Activated CD8-positive, alpha-beta memory T cell treated with anti-CD3 and anti-CD28 coated beads, Interleukin-2, amount 50 U/mL, for 1 hour (primary cell): ENCODE data around the gene AOPEP.

ENCODE experiments used
- DNase-seq: peaks from one replicate; pipeline ENCODE4 v3.0.0-alpha.2; 2020; ENCODE audit errors: extremely low read depth

The AOPEP gene

DNA sequence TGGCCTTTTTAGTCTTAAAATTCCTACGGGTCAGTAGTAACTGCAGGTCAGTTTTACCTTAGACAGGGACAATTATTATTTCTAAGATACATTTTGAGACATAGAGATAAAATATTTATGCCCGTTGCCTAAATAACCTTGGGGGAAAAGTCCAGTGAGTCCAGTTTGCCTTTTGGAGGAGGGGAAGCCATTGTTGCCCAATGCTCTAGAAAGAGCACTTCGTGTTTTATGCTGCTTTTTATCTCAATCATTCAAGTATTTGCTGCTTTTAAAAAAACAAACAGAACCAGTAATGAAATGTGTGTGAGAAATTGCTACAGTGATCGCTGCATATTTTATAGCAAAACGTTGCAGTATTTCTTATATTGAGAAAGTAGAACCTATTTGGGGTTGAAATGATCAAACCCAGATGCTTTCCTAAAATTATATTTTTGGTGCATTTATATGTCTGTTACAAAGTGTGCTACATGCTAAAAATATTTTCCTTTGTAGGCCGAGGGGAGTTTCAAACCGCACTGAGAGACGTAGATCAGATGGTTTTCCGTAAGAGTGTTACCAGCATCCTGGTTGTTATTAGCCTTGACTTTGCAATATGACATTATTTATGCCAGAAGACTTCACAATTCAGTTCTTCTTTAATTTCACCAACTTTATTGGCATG is 266.8 kb downstream of the AOPEP start:
- no peak for DNase-seq

DNA sequence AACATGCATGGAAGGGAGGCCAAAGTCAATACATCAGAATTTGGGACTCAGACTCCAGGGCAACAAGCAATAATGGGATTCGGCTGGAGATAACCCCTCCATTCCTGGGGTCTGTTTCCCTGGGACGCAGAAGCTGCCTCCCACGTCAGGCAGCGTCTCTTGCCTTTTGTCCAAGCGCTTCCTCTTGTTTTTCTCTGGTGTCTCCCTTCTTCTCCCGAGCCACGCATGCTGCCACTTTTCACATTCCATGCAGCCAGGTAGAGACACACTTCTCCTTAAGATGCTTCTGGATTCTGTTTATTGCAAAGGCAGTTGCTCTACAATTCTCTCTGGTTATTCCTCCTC is 267.3 kb downstream of the AOPEP start:
- no peak for DNase-seq

DNA sequence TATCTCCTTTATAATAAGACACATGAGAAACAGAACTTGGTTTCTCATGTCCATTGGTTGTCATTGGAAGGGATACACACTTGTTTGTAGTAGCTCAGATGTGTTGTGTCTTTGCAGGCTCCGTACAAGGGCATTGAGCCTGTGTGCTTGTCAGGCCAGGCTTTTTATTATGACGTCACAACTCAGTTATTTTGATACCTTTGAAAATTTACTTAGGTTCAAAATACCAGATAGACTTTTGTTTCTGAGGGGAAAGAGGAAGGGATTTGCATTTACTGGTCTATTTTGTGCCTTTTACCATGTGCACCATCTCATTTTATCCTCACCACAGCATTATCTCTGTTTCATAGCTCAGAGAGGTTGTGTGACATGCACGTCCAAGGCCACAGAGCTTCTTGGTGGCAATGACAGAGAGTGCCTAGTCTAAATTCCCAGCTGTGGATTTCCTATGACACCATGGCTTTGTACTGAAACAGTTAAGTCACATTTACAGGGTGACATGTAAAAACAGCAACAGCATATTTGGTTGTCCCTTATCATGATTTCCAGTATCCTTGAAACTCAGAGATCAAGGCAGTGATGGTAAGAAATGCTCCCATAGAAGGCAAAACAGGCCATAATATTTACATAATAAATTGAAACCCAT is 268.7 kb downstream of the AOPEP start:
- DNase-seq = no peak

DNA sequence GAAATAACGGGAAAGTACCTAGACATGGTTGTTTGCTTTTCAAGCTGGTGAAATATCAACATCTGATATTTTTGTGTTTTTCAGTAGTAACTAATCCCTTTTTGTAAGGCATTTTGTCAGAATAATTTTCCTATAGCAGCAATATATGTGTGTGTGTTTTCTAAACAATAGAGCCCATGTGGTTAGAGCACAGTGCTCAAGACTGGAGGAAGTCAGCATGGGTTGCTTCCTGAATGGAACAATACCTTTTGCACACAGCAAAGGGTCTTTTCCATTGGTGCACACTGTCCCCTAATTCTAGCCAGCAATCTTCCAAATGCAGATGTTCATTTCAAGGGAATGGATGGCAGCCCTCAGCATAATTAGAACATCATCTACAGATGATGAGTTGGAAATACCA is 270.1 kb downstream of the AOPEP start:
- no peak for DNase-seq

DNA sequence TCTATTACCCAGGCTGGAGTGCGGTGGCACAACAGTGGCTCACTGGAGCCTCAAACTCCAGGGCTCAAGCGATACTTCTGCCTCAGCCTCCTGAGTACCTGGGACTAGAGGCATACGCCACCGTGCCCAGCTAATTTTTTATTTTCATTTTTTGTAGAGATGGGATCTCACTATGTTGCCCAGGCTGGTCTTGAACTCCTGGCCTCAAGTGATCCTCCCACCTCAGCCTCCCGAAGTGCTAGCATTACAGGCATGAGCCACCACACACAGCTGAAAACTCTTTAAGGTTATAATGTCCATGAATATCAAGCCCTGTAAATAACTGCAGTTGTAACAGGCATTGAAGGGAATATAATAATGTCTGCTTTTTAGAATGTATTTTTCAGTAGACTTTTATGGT is 271.2 kb downstream of the AOPEP start:
- no peak for DNase-seq

DNA sequence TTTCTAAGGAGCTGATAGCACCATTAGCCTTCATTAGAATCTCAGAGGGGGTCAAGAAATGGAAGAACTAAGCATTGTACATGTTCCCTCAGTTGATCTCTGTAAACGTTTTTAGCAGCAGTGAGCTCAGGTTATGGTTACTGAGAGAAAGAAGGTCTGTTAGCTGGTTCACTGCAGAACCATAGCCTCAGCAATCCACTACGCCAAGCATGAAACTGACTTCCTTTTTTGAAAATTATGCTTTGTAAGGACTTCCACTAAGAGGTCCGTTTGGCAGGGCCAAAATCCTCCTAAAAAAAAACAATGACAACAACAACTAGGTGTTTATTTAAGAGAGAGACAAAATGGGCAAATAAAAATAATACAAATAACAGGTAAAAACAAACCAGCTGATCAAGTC is 273.3 kb downstream of the AOPEP start:
- no peak for DNase-seq

DNA sequence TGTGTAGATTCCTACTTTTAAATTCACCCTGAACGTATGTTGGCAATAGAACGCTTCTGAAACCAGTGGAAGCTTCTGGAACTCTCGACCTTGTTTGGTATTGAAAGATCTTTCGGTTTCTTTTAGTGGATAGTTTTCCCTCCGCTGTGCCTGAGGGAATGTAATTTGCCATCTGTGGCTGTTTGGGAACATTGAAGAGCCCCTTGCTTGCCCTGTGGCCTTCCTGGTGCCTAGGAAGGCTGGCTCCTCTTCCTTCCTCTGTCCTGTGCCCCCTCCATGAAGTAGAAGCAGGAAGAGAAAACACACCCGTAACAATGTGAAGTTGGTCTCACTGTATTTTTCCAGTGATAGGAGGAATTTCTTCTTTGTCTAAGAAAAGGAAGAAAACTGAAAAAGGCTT is 274.3 kb downstream of the AOPEP start:
- no peak for DNase-seq

DNA sequence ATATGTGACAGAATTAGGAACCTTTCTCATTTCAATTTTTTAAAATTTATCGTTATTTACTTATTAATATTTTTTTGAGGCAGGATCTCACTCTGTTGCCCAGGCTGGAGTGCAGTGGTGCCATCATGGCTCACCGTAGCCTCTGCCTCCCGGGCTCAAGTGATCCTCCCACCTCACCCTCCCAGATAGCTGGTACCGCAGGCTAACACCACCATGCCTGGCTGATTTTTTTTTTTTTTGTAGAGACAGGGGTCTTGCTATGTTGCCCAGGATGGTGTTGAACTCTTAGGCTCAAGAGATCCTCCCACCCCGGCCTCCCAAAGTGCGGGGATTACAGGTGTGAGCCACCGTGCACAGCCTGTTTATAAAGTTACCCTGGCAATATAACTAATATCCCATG is 275.2 kb downstream of the AOPEP start:
- no peak for DNase-seq

DNA sequence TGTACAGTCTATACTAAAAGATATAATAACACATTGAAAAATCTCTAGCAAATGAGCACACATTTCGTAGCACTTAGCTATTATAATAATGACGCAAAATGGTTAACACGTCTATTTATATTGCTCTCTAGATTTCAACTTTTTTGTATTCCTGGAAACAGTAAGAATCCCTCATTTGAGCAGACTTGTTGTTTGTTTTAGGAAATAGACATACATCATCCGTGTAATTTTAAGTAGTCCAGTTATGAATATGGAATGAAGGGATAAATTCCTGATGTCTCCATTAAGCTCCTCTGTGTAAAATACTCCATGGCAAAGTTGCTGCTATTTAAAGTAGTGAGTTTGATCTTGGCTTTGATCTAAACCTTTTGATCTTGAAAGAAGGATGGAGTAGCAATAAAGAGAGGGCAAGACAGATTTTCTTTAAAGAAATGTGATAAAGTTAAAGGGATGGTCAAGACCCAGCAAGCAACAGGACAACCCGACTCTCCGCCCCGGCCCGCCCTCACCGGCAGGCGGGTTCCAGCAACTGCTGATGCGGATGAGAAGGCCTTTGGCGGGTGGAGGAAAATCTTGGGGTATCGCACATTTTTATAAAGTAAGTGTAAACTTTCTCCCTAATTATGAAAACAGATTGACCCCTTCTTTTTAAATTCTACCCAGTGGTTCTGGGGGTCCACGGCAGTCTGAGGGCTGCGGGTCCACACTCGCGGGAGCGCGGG is 277.4 kb downstream of the AOPEP start:
- no peak for DNase-seq

DNA sequence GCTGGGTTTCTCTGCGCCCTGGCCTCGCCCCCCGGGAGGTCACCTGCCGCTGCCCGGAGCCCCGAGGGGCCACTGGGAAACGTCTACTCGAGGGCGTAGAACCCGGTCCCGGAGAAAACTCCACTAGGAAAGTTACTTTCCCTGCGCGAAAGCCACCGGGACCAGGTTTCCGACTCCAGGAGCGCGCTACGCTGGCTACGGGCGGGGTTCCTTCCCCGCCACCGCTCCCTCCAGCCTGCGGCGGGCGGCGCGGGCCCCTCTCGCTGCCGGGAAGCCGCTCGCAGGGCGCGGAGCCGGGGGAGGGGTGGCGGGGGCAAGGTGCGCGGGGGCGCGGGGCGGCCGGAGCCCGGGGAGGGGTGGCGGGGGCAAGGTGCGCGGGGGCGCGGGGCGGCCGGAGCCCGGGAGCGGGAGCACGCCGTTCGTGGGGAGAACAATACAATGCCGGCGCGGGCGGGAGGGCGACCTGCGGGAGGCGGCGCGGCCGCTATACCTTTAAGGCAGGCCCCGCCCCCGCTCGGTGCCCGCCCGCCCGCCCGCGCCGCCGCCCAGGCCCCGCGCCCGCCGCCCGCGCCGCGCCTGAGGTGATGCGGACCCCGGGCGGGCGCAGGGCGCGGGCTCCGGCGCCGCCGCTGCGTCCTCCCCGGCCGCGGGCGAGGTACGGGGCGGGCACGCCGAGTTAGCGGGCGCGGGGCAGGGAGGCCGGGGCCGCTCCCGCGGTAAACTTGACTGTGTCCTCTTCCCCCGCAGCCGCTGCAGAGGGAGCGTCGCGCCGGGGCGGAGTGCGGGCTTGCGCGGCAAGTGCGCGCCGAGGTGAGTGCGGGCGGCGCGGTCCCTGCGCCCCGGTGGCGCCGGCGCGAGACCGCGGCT is 278.1 kb downstream of the AOPEP start:
- no peak for DNase-seq

DNA sequence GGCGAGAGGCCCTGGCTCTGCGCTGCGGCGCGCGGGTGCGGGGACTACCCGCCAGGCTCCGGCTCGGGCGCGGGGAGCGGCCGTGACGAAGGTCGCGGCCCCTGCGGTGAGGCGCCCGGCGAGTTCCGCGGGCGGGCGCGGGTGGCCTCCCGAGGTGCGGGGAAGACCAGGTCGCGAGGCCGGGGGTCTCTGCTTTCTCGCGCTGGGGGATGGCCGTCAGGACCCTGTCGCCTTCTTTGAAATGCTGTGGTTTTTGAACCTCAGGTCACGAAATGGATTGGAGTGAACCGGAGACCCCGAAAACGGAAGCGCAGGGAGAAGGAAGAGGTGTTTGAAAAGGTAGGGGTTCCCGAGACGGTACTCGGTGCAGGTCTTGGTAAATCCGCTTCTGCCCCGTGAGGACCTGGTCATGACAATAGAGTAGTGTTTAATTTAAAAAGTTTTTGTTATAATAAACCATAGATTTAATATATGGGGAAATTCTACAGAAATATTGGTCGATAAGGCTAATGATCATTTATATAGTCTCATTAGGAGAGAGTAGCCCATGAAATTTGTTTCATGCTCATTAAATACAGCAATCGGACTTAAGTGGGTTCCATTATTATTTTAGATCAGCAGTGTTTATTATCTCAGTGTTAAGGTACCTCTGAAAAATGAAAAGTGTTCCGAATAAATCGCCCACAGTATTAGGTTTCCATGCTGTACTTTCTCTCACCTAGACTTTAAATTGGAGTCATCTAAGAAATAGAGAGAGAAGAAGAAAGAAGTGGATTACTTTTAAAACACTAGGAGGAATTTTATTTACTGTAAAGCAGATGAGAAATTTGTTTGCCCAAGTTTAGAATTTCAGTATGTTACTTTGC is 279.0 kb downstream of the AOPEP start:
- no peak for DNase-seq

DNA sequence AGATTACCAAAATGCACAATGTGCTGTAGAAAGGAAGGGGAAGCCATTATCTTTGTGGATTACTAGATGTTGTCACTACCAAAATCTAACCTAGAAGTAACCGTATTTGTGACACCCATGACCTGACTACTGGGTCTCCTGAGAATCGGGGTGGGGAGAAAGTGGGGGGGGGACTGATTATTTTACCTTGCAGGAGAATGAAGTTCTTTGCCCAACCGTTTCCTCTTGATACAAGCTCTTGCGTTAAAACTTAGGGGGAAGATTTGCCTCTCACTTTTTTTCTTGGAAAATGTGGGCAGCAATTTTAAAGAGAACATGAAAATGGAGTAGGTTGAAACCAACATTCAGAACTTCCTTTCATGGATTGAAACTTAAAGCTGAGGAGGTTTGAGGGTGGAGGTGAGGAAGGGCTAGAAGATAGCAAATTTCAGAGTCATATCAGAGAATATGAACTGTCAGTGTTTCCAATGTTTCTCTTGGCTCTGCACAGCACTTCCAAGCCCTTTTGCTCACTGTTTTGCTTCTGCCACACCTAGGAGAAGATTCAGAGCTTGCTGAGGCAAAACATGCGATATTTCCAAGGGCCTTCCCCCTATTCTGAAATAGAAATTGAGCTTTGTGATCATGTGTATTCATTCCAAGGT is 280.8 kb downstream of the AOPEP start:
- DNase-seq = no peak

DNA sequence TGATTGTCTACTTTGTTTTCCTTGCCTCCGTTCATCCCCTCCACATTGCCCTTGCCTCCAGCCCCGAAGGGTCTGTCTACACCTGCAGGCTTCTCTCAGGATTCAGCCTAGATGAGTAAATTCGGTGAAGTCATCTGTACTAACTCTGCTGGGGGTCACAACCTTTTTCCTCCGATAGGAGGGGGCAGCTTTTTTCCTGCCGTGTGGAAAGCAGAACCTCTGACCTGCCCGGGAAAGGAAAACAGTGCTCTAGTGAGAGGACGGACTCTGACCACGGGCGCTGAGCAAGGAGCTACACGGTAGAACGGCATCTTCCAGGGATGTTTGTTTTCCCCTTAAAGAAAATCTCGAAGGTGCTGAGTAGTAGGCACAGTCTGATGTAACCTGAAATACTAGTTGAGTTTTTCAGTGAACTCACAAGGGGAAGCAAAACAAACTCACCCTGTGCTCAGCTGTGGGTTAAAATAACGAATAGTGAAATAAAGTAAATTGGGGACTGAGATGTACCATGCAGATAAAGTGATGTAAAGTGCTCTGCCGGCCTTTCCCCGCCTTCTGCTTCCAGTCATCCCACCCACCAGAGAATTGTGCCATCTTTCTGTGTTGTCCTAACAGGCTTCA is 281.8 kb downstream of the AOPEP start:
- no peak for DNase-seq

DNA sequence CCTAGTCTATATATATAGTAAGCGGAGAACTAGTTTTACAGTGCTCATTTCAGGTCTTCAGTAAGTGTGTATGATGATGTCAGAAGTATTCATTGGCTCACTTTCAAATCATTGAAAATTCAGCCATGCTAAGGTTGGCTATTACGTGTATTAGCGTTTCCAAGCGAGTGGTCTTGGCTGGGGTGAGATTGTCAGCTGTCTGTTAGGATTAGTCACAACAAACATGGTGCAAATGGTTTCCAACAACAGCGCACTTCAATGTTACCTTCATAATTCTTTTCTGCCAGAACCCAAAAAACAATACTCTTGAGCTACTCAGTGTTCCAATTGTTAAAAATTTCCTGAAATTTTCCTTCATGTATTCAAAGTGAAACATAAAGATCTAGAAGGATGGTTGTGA is 283.0 kb downstream of the AOPEP start:
- no peak for DNase-seq

DNA sequence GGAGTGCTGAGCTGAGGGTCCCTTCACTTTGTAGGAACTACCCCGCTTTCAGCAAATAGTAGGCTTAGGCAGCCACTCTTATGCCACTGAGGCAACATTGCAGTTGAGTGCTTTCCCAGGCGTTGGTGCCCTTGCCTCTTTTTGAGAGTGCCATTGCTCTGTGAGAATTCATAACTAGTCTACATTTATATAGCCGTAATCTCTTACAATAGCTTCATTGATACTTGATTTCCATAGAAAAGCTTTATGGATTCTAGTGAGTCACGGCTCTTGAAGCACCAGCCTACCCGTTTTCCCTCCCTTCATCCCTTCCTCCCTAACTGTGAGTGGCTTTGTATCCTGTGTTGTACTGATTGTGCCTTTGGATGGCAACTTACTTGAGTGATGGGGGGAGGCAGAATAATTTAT is 283.9 kb downstream of the AOPEP start:
- DNase-seq = no peak

DNA sequence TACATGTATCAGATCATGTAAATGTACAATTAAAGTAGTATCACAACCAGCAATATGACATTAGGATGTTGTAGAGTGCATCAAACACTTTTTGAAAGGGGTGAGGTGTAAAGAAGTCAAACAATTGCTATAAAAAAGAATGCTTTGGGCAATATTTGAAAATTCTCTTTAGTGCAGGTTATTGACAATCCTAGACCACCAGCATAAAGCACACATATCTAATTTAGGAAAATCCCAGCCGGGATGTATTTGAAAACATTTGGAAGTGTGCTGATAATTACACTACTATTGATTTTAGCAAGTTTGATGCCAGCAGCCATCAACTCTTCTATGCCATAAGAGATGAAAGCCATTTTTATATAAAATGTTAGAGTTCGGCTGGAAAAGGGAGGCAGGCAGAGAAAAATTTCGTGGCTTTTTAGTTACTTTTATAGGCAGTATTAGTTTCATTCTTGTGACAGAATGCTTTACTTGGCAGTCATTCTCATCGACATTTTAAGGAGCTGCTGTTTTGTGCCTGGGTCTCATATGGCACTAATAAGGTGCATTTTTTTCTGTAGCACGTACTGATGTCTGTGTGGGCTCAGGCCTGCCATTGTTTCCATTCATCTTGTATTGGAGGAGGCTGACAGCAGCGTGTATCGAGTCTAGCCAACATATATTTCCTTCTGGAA is 285.7 kb downstream of the AOPEP start:
- DNase-seq = no peak

DNA sequence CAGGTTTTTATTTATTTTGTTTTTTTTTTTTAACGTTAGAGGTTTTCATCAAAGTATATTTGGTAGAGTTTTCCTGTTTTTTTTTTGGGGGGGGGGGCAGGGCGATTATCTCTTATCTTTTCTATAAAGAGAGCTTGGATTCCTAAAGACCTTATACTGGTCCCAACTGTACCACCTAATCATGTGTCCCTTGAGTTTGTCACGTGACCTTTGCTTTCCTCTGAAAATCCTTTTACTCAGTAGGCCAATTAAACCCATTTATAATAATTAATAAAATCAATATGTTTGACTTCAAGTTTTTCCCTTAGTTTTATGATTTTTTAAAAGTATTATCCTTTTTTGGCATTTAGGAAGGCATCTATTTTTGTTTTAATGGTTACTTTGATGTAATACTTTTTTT is 286.4 kb downstream of the AOPEP start:
- DNase-seq = no peak

DNA sequence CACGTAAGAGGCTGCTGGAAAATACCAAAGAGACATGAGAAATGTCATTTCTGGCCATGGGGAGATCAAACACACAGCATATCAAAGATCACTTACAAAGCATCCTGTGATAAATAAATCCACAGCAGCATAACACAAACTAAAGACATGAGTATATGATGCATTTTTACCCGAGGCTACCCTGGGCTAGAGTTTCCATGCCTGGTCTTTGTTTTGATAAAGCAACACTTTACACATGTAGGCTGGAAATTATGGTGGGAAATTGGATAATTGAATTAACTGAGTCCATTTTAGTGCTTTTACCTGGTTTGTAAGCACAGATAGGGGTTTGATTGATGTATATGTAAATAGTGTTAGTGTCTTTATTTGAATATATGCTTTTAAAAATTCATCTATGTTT is 288.4 kb downstream of the AOPEP start:
- DNase-seq = no peak

DNA sequence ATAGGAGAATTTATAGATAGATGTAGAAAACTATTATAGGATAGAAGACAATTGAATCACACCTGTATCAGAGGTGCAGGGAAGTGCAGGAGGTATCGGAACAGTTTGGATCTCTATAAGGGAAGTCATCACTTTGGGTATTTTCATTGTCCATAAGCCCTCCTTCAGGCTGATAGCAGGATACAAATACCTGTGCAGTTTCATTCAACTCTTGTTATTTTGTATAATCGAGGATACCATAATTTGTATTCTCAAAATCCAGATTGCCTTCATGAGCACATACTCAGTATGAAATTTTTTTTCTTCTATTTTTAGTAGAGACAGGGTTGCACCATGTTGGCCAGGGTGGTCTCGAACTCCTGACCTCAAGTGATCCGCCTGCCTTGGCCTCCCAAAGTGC is 289.1 kb downstream of the AOPEP start:
- DNase-seq = no peak

DNA sequence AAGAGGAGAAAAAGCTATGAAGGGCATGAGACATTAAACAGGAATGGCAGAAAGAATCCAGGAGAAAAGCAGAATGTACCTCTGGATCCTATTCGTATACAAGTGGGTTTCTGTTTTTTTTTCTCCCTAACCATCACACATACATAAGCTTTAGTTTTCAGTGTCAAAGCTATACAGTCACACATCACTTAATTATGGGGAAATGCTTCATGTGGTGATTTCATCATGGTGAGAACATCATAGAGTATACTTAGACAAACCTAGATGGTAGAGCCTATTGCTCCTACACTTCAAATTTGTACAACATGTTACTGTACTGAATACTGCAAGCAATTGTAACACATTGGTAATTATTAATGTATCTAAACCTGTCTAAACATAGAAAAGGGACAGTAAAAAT is 290.6 kb downstream of the AOPEP start:
- DNase-seq = no peak
